K562 (cell line): ENCODE data around the gene RERE. TPM values are rescaled to one million over a fixed set of nuclear protein-coding genes. Genes with fewer than 3 reads are reported as not detected.

Experiments
- ATAC-seq: fragments of 200-7000 bp; cut with Tn5 transposase; 3 replicates; pipeline ENCODE4 v1.9.1; 2020; ENCODE audit warnings: moderate library complexity
- BruUV-seq: library from RNA; stranded (reverse); fragments of 400-500 nt; replicated peaks from 2 replicates; lab custom pipeline; 2021; lab: Mats Ljungman, UMichigan
- CTCF ChIA-PET: fragments of 300-600 bp; formaldehyde crosslinking; extraction: SDS; loops from one replicate; lab custom pipeline; 2021; ENCODE audit warnings: low intra/inter-chr PET ratio; lab: Yijun Ruan, JAX
- POLR2A ChIA-PET: fragments of 300-600, 350-650 bp; sonication (Branson Sonifier 250); formaldehyde crosslinking; extraction: SDS; loops from one replicate; lab custom pipeline; 2021; ENCODE audit warnings: antibody characterized with exemption, inconsistent platforms; lab: Yijun Ruan, JAX
- DNase-seq, 4 experiments: peaks; one replicate each; pipeline versions ENCODE4 v3.0.0 to v3.0.0-alpha.2; 2011 to 2018; ENCODE audit warnings: low spot score in 3 of 4, mixed read lengths in 3 of 4; ENCODE audit errors: extremely low read depth in 1 of 4
- FAIRE-seq: peaks from 2 replicates; lab custom pipeline; 2011; peaks lifted over from hg19 to GRCh38; lab: Jason Lieb, UNC
- H2AFZ ChIP-seq: 2 replicates; pipeline ENCODE4 v1.6.0; 2011; ENCODE audit warnings: low read depth, low read length, control low read depth, inconsistent platforms
- H3K27ac ChIP-seq: fragments of 200-600 bp; 3 replicates; pipeline ENCODE4 v1.8.0; 2011; ENCODE audit warnings: low read depth, mild to moderate bottlenecking, control low read depth, inconsistent platforms, low read length, moderate library complexity, mixed read lengths; ENCODE audit errors: extremely low read depth
- H3K27me3 ChIP-seq, 2 experiments: fragments of 300-600 bp in 1 of 2; 2 replicates in 1 of 2; 3 replicates in 1 of 2; pipeline versions ENCODE4 v1.6.0 to v1.8.0; 2011; ENCODE audit warnings: inconsistent platforms in 2 of 2, low read length in 2 of 2, mild to moderate bottlenecking in 1 of 2, mixed read lengths in 1 of 2, moderate library complexity in 1 of 2; ENCODE audit not compliant: control insufficient read depth in 2 of 2, insufficient read depth in 2 of 2
- H3K36me3 ChIP-seq: fragments of 300-600 bp; 3 replicates; pipeline ENCODE4 v1.8.0; 2011; ENCODE audit warnings: mild to moderate bottlenecking, low read length, inconsistent platforms; ENCODE audit not compliant: control insufficient read depth, insufficient read depth
- H3K4me1 ChIP-seq, 2 experiments: fragments of 200-600 bp in 1 of 2; replicated peaks in 1 of 2; 2 replicates in 1 of 2; 3 replicates in 1 of 2; pipeline versions ENCODE4 v1.5.1 to v1.8.0; 2011; ENCODE audit warnings: inconsistent platforms in 2 of 2, low read length in 2 of 2, mild to moderate bottlenecking in 1 of 2, mixed read lengths in 1 of 2, moderate library complexity in 1 of 2; ENCODE audit not compliant: control insufficient read depth in 2 of 2, insufficient read depth in 2 of 2
- H3K4me2 ChIP-seq: 2 replicates; pipeline ENCODE4 v1.6.1; 2011; ENCODE audit warnings: low read length, control low read depth, inconsistent platforms, mixed read lengths; ENCODE audit not compliant: insufficient read depth
- H3K4me3 ChIP-seq: fragments of 200-600 bp; sonication (generic), shearing (Covaris generic); 2 replicates; pipeline ENCODE4 v1.5.1; 2016; ENCODE audit warnings: control low read depth, inconsistent platforms
- H3K79me2 ChIP-seq: fragments of 200-600 bp; 3 replicates; pipeline ENCODE4 v1.8.0; 2011; ENCODE audit warnings: low read length, inconsistent platforms; ENCODE audit not compliant: control insufficient read depth, insufficient read depth
- H3K9ac ChIP-seq, 2 experiments: 2 replicates each; pipeline versions ENCODE4 v1.6.0 to v1.6.1; 2011; ENCODE audit warnings: low read depth in 2 of 2, low read length in 2 of 2, control low read depth in 1 of 2, inconsistent platforms in 1 of 2, mild to moderate bottlenecking in 1 of 2, mixed read lengths in 1 of 2; ENCODE audit not compliant: insufficient read depth in 1 of 2
- H3K9me1 ChIP-seq: one replicate; pipeline ENCODE4 v1.6.0; 2011; ENCODE audit warnings: inconsistent platforms, mild to moderate bottlenecking, low read length, moderate library complexity; ENCODE audit not compliant: control insufficient read depth, insufficient read depth
- H3K9me3 ChIP-seq: replicated peaks from 2 replicates; pipeline ENCODE4 v1.5.1; 2011; ENCODE audit warnings: low read depth, low read length, inconsistent platforms; ENCODE audit not compliant: control insufficient read depth, insufficient read depth
- H4K20me1 ChIP-seq: replicated peaks from 2 replicates; pipeline ENCODE4 v1.6.1; 2011; ENCODE audit warnings: low read length, inconsistent platforms, mixed read lengths; ENCODE audit not compliant: control insufficient read depth, insufficient read depth
- ELF4 ChIP-seq: fragments of 450-650 bp; formaldehyde crosslinking; IDR thresholded peaks from 2 replicates; pipeline ENCODE4 v1.4.0; 2022; ENCODE audit warnings: missing genetic modification characterization
- ETV1 ChIP-seq: fragments of 450-650 bp; conservative IDR thresholded peaks from 2 replicates; pipeline ENCODE4 v1.6.1; 2016; ENCODE audit warnings: missing genetic modification characterization, control low read depth, low read depth, missing compliant biosample characterization
- HDAC3 ChIP-seq: fragments of 450-650 bp; IDR thresholded peaks from 2 replicates; pipeline ENCODE4 v1.6.1; 2018; ENCODE audit warnings: borderline replicate concordance, mild to moderate bottlenecking, moderate library complexity; ENCODE audit not compliant: partially characterized antibody
- HMGN3 ChIP-seq: IDR thresholded peaks from 2 replicates; pipeline ENCODE4 v1.6.1; 2011; ENCODE audit warnings: borderline replicate concordance, low read depth, mild to moderate bottlenecking, mixed read lengths, low read length; ENCODE audit not compliant: insufficient read length; ENCODE audit errors: extremely low read depth
- KAT8 ChIP-seq: fragments of 450-650 bp; IDR thresholded peaks from 2 replicates; pipeline ENCODE4 v1.6.1; 2016; ENCODE audit warnings: low read depth, mild to moderate bottlenecking
- POLR3G ChIP-seq: IDR thresholded peaks from 2 replicates; pipeline ENCODE4 v1.6.1; 2011; ENCODE audit not compliant: insufficient read length, insufficient replicate concordance; ENCODE audit errors: extremely low read depth
- RBBP5 ChIP-seq: fragments of 200-600 bp; sonication (generic); IDR thresholded peaks from 2 replicates; pipeline ENCODE4 v1.6.1; 2012; ENCODE audit warnings: borderline replicate concordance, mild to moderate bottlenecking, low read length, control low read depth, inconsistent platforms; ENCODE audit not compliant: insufficient read depth, poor library complexity, severe bottlenecking
- RBM22 ChIP-seq: fragments of 200-400 bp; formaldehyde crosslinking; IDR thresholded peaks from 2 replicates; pipeline ENCODE4 v1.6.1; 2018; ENCODE audit warnings: low read length, low read depth; ENCODE audit not compliant: poor library complexity, severe bottlenecking
- RCOR1 ChIP-seq, 2 experiments: IDR thresholded peaks; 2 replicates each; pipeline ENCODE4 v1.6.1; 2012; ENCODE audit warnings: low read depth in 2 of 2, low read length in 2 of 2, borderline replicate concordance in 1 of 2, improper control_type of control experiment in 1 of 2
- ZBTB33 ChIP-seq: sonication (generic); formaldehyde crosslinking; IDR thresholded peaks from 2 replicates; pipeline ENCODE4 v1.8.1; 2023; ENCODE audit warnings: mild to moderate bottlenecking, missing genetic modification reagents
- ZNF134 ChIP-seq: fragments of 250-450 bp; sonication (Bioruptor Pico); conservative IDR thresholded peaks from 2 replicates; pipeline ENCODE4 v1.4.0; 2020
- ZNF165 ChIP-seq: fragments of 250-450 bp; sonication (Bioruptor Pico); IDR thresholded peaks from 2 replicates; pipeline ENCODE4 v1.4.0; 2020; ENCODE audit warnings: borderline replicate concordance
- ZNF212 ChIP-seq: fragments of 450-650 bp; formaldehyde crosslinking; IDR thresholded peaks from 2 replicates; pipeline ENCODE4 v1.4.0; 2020; ENCODE audit warnings: mild to moderate bottlenecking
- ZZZ3 ChIP-seq: fragments of 450-650 bp; IDR thresholded peaks from 2 replicates; pipeline ENCODE4 v1.6.1; 2016; ENCODE audit warnings: antibody characterized with exemption, mild to moderate bottlenecking, moderate library complexity
- WGBS: fragments of 100-300 bp; shearing (Covaris generic); methylation state at CpG from one replicate; pipeline ENCODE4 v1.1.6; 2016; ENCODE audit warnings: low coverage, mixed read lengths; ENCODE audit not compliant: insufficient coverage; ENCODE audit errors: missing lambda C conversion rate; 5-methylcytosine and 5-hydroxymethylcytosine counted together
- in situ Hi-C: fragments of 300-500 bp; cut with MboI; formaldehyde crosslinking; loops from 4 replicates; pipeline ENCODE4 v1.15.0; 2018; ENCODE audit warnings: inconsistent platforms, mixed read lengths
- intact Hi-C: fragments of 100-400 bp; cut with micrococcal nuclease; formaldehyde crosslinking; loops from 2 replicates; pipeline ENCODE4 v1.14.2; 2022
- polyA plus RNA-seq, 8 experiments: library from polyadenylated mRNA; depleted of rRNA in 4 of 8; stranded (reverse) in 5 of 8; unstranded in 3 of 8; fragments of >200 nt; fragmentation: Nextera tagmentation in 2 of 8; fragmentation: Illumina TruSeq in 1 of 8; extraction: Ambion mirVana in 2 of 8; extraction: Trizol in 1 of 8; gene quantifications; 2 replicates each; pipeline versions ENCODE4 v1.2.1 to v1.2.3, GENCODE V29; 2011 to 2014; ENCODE audit warnings: inconsistent platforms in 1 of 8, missing spikeins in 1 of 8
- total RNA-seq, 7 experiments: library from RNA; depleted of rRNA in 6 of 7; stranded (reverse); fragments of >200 nt in 6 of 7; fragmentation: Illumina TruSeq in 2 of 7; extraction: Trizol in 2 of 7; gene quantifications; 2 replicates each; pipeline versions ENCODE4 v1.2.1 to v1.2.3, GENCODE V29; 2011 to 2021; ENCODE audit warnings: low replicate concordance in 1 of 7
- TF ChIP-seq, protein P1 (sequence below): sonication (generic); formaldehyde crosslinking; IDR thresholded peaks from 2 replicates; pipeline ENCODE4 v1.8.0; 2022; ENCODE audit warnings: mild to moderate bottlenecking, missing genetic modification reagents
- TF ChIP-seq, protein P2 (sequence below): sonication (generic); formaldehyde crosslinking; IDR thresholded peaks from 2 replicates; pipeline ENCODE4 v1.8.0; 2022; ENCODE audit warnings: mild to moderate bottlenecking, missing genetic modification reagents

The RERE gene
- total and polyA plus RNA-seq, 9 of the 15 experiments (the other 6 are each of a cell fraction or from before 2014, with no cell fraction given): 3.0 to 51.5 (median 13.4) TPM

DNA sequence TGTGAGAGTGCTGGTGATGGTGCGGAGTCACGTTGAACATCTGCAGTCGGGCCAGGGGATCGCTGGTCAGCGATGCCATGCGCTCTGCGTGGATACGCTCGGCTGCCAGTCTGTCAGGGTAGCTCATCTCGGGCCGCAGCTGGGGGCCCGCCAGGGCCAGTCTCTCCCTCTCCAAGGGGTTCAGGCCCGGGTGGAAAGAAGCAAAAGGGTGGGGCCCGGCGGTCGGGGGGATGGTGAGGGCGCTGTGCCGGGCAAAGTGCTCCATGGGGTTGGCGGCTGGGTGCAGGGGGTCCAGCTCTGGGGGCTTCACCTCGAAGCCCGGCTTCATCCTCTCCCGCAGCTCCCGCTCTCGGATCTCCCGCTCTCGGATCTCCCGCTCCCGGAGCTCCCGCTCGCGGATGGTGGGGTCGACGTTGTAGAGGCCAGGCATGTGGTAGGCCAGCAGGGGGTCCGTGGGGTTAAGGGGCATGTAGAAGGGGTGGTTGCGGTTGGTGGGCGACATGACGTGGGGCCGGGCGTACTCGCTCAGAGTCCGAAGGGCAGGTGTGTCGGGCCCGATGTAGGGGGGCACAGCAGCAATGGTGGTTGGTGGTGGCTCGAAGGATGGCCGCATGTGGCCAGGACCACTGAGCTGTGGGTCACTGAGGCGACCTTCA is 459.1 kb downstream of the RERE start:
- H3K79me2 ChIP-seq: no peaks in the 10 kb centered on the region
- in situ Hi-C loops (no loop called here), intact Hi-C loops (no loop called here)
- no peaks in the 10 kb centered on the region; a peak in 1 of 5 replicates for H3K27me3 ChIP-seq
- no peak overlapping the region for H3K9ac ChIP-seq
- no peaks in the 10 kb centered on the region for H3K9me3 ChIP-seq
- ChIA-PET POLR2A (interaction anchor here (1.4 kb wide), 1 partner anchor 13 kb away, joined by 3 read pairs; no protein-coding TSS in a partner anchor), CTCF (no interaction called here)
- TF ChIP-seq HMGN3 (peak; percentile 4), KAT8 (no peak), ZNF165 (CRISPR knock-in tag) (no peak), ZNF134 (CRISPR knock-in tag) (no peak), ETV1 (no peak), RBM22 (peak; percentile 73), HDAC3 (no peak), RBBP5 (no peak), ZBTB33 (CRISPR knock-in tag) (peak; percentile 30; the same call in 1 of the 2 replicates), POLR3G (no peak), ZNF212 (no peak), ZZZ3 (no peak), ELF4 (CRISPR knock-in tag) (no peak), RCOR1 (IDR thresholded peaks at IDR 0.05; ENCODE audit: borderline replicate concordance in 1 of 2, low read depth in 2 of 2, low read length in 2 of 2) (no peak)
- TF ChIP-seq, protein P1, sequence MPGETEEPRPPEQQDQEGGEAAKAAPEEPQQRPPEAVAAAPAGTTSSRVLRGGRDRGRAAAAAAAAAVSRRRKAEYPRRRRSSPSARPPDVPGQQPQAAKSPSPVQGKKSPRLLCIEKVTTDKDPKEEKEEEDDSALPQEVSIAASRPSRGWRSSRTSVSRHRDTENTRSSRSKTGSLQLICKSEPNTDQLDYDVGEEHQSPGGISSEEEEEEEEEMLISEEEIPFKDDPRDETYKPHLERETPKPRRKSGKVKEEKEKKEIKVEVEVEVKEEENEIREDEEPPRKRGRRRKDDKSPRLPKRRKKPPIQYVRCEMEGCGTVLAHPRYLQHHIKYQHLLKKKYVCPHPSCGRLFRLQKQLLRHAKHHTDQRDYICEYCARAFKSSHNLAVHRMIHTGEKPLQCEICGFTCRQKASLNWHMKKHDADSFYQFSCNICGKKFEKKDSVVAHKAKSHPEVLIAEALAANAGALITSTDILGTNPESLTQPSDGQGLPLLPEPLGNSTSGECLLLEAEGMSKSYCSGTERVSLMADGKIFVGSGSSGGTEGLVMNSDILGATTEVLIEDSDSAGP (CRISPR knock-in tag): no peak
- TF ChIP-seq, protein P2, sequence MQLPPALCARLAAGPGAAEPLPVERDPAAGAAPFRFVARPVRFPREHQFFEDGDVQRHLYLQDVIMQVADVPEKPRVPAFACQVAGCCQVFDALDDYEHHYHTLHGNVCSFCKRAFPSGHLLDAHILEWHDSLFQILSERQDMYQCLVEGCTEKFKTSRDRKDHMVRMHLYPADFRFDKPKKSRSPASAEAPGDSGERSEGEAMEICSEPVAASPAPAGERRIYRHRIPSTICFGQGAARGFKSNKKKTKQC (CRISPR knock-in tag): no peak
- no peak overlapping the region for H2AFZ ChIP-seq
- no peak for FAIRE-seq
- no peak overlapping the region for H3K4me3 ChIP-seq
- peaks cover 0 to 14% of the 10 kb centered on the region in 2 experiments; a peak in 1 of 5 replicates for H3K4me1 ChIP-seq
- WGBS: 95% methylated on average over 33 of the region's 46 CpGs
- DNase-seq: no peak
- H3K4me2 ChIP-seq: no peak overlapping the region
- H3K36me3 ChIP-seq: peaks cover 84% of the 10 kb centered on the region
- no peaks in the 10 kb centered on the region for H3K9me1 ChIP-seq
- H3K27ac ChIP-seq: no peak overlapping the region
- no peaks in the 10 kb centered on the region for H4K20me1 ChIP-seq
- no peak for ATAC-seq
- BruUV-seq: no TSS peak
